ENCODE results near the gene TTC24. TPM values are rescaled to one million over a fixed set of nuclear protein-coding genes. Genes with fewer than 3 reads are reported as not detected.
"Not testable (repeated sequence)": the region's sequence is repeated elsewhere in the genome, so short reads cannot be mapped to it uniquely, and the experiment has no call there.

Gene TTC24
- total and polyA plus RNA-seq, 7 donors = 2.6 TPM; not detected in 6

- intact Hi-C loops (cut with DNase I) = no loop called here
- Histone ChIP-seq H3K36me3 (no peaks in the 10 kb centered on the region), H3K4me3 (no peak overlapping the region), H3K9me3 (no peaks in the 10 kb centered on the region), H3K27ac (no peak overlapping the region), H3K4me1 (peaks cover 0 to 10% (median 5%) of the 10 kb centered on the region in 4 donors), H3K27me3 (no peaks in the 10 kb centered on the region)
- no peak for TF ChIP-seq POLR2AphosphoS5 (IDR thresholded peaks at IDR 0.05)
- DNase-seq = peak; percentile 47
- WGBS, 2 donors = 76 to 78% methylated on average over 5 of the region's 5 CpGs
Observed at GRCh38 chr1:156552518-156552917, 27.0 kb upstream of the TTC24 start.

GRCh38 chr1:156552937-156553336 lies 26.6 kb upstream of the TTC24 start:
- peak; percentile 65 for DNase-seq
- peak overlapping the region in 2 of 4 donors; percentile 48 to 60 for H3K27ac ChIP-seq
- H3K9me3 ChIP-seq; intact Hi-C loops (cut with DNase I); H3K4me3 ChIP-seq; H3K36me3 ChIP-seq; H3K27me3 ChIP-seq: not testable (repeated sequence)
- WGBS, 2 donors = 61 to 86% methylated on average over 4 of the region's 4 CpGs
- H3K4me1 ChIP-seq = peaks cover 0 to 10% (median 5%) of the 10 kb centered on the region in 4 donors

- H3K27ac ChIP-seq = peak overlapping the region in 3 of 4 donors; percentile 39 to 60 (median 48)
- H3K4me1 ChIP-seq = peaks cover 0 to 10% (median 5%) of the 10 kb centered on the region in 4 donors
- intact Hi-C loops (cut with DNase I) = no loop called here
- H3K27me3 ChIP-seq = no peaks in the 10 kb centered on the region
- H3K4me3 ChIP-seq = no peak overlapping the region
- TF ChIP-seq POLR2A (IDR thresholded peaks at IDR 0.05) = no peak
- peak in 3 of 4 donors; percentile 13 to 62 (median 34) for TF ChIP-seq POLR2AphosphoS5 (IDR thresholded peaks at IDR 0.05)
- TF ChIP-seq EP300 (IDR thresholded peaks at IDR 0.05) = peak in 1 of 4 donors; percentile 20
- no peak for TF ChIP-seq CTCF (IDR thresholded peaks at IDR 0.05)
- DNase-seq = peak; percentile 79
- 89 to 94% methylated on average over 6 of the region's 6 CpGs for WGBS, 2 donors
- H3K36me3 ChIP-seq = no peaks in the 10 kb centered on the region
- no peaks in the 10 kb centered on the region for H3K9me3 ChIP-seq
Observed at GRCh38 chr1:156553860-156554485, 25.6 kb upstream of the TTC24 start.

GRCh38 chr1:156554971-156555370 lies 24.6 kb upstream of the TTC24 start:
- Histone ChIP-seq H3K36me3 (no peaks in the 10 kb centered on the region), H3K27me3 (no peaks in the 10 kb centered on the region), H3K4me1 (peaks cover 0 to 10% (median 5%) of the 10 kb centered on the region in 4 donors), H3K4me3 (no peak overlapping the region), H3K9me3 (no peaks in the 10 kb centered on the region), H3K27ac (no peak overlapping the region)
- intact Hi-C loops (cut with DNase I) = no loop called here
- 75 to 84% methylated on average over 8 of the region's 8 CpGs for WGBS, 2 donors
- TF ChIP-seq EP300 (IDR thresholded peaks at IDR 0.05) = no peak
- no peak for TF ChIP-seq POLR2A (IDR thresholded peaks at IDR 0.05)
- TF ChIP-seq POLR2AphosphoS5 (IDR thresholded peaks at IDR 0.05) = no peak
- no peak for TF ChIP-seq CTCF (IDR thresholded peaks at IDR 0.05)
- peak; percentile 26 for DNase-seq

GRCh38 chr1:156555715-156556114 lies 23.8 kb upstream of the TTC24 start:
- no peaks in the 10 kb centered on the region for H3K9me3 ChIP-seq
- intact Hi-C loops (cut with DNase I) = no loop called here
- no peak overlapping the region for H3K27ac ChIP-seq
- no peaks in the 10 kb centered on the region for H3K36me3 ChIP-seq
- no peak for DNase-seq
- H3K4me1 ChIP-seq = peaks cover 0 to 10% (median 5%) of the 10 kb centered on the region in 4 donors
- H3K27me3 ChIP-seq = no peaks in the 10 kb centered on the region
- no peak overlapping the region for H3K4me3 ChIP-seq
- TF ChIP-seq POLR2AphosphoS5 (IDR thresholded peaks at IDR 0.05) (no peak), EP300 (IDR thresholded peaks at IDR 0.05) (no peak), CTCF (IDR thresholded peaks at IDR 0.05) (no peak), POLR2A (IDR thresholded peaks at IDR 0.05) (no peak)
- WGBS, 2 donors = 49 to 87% methylated on average over 2 of the region's 2 CpGs

GRCh38 chr1:156556354-156556753 lies 23.2 kb upstream of the TTC24 start:
- WGBS, 2 donors = 80 to 84% methylated on average over 9 of the region's 9 CpGs

More at GRCh38 chr1:156556354-156556753, 23.2 kb upstream of the TTC24 start:
- H3K27me3 ChIP-seq = no peaks in the 10 kb centered on the region
- no peak for TF ChIP-seq CTCF (IDR thresholded peaks at IDR 0.05)
- TF ChIP-seq POLR2AphosphoS5 (IDR thresholded peaks at IDR 0.05) = no peak
- TF ChIP-seq EP300 (IDR thresholded peaks at IDR 0.05) = no peak
- TF ChIP-seq POLR2A (IDR thresholded peaks at IDR 0.05) = no peak
- DNase-seq = peak; percentile 61
- intact Hi-C loops (cut with DNase I) = no loop called here
- no peaks in the 10 kb centered on the region for H3K36me3 ChIP-seq
- H3K4me1 ChIP-seq = peaks cover 0 to 10% (median 5%) of the 10 kb centered on the region in 4 donors
- no peaks in the 10 kb centered on the region for H3K9me3 ChIP-seq
- no peak overlapping the region for H3K4me3 ChIP-seq
- H3K27ac ChIP-seq = no peak overlapping the region
